Fibroblast of lung (primary cell): ENCODE measurements around the gene APBA1. TPM values are rescaled to one million over a fixed set of nuclear protein-coding genes. Genes with fewer than 3 reads are reported as not detected.

Experiments
- DNase-seq, 2 donors: peaks; one replicate each; pipeline versions ENCODE4 v3.0.0 to v3.0.0-alpha.2; 2010; ENCODE audit warnings: low read depth in 2 of 2
- H2AFZ ChIP-seq: 2 replicates; pipeline ENCODE4 v1.5.1; 2012; ENCODE audit warnings: low read length, control low read depth, inconsistent platforms
- H3K27ac ChIP-seq: 2 replicates; pipeline ENCODE4 v1.5.1; 2011; ENCODE audit warnings: low read length, control low read depth; ENCODE audit not compliant: insufficient read depth
- H3K27me3 ChIP-seq: 2 replicates; pipeline ENCODE4 v1.5.1; 2011; ENCODE audit warnings: mild to moderate bottlenecking, low read length; ENCODE audit not compliant: control insufficient read depth, insufficient read depth
- H3K36me3 ChIP-seq: 2 replicates; pipeline ENCODE4 v1.5.1; 2011; ENCODE audit warnings: low read length; ENCODE audit not compliant: control insufficient read depth, insufficient read depth
- H3K4me1 ChIP-seq: 2 replicates; pipeline ENCODE4 v1.5.1; 2011; ENCODE audit warnings: low read length; ENCODE audit not compliant: control insufficient read depth, insufficient read depth; ENCODE audit errors: extremely low read depth
- H3K4me2 ChIP-seq: 2 replicates; pipeline ENCODE4 v1.5.1; 2011; ENCODE audit warnings: low read length, control low read depth; ENCODE audit not compliant: insufficient read depth; ENCODE audit errors: extremely low read depth
- H3K4me3 ChIP-seq, 4 experiments: fragments of 200-600 bp in 1 of 4; sonication (generic) in 1 of 4; replicated peaks in 1 of 4; 2 replicates each; pipeline ENCODE4 v1.5.1; 2011 to 2016; ENCODE audit warnings: low read length in 4 of 4, low read depth in 3 of 4, mild to moderate bottlenecking in 3 of 4, control low read depth in 2 of 4, inconsistent platforms in 1 of 4, mixed read lengths in 1 of 4; ENCODE audit not compliant: insufficient read depth in 1 of 4; ENCODE audit errors: control extremely low read depth in 1 of 4
- H3K79me2 ChIP-seq: 2 replicates; pipeline ENCODE4 v1.5.1; 2012; ENCODE audit warnings: mild to moderate bottlenecking, low read length, inconsistent platforms; ENCODE audit not compliant: control insufficient read depth, insufficient read depth
- H3K9ac ChIP-seq: 2 replicates; pipeline ENCODE4 v1.5.1; 2011; ENCODE audit warnings: mild to moderate bottlenecking, low read length, control low read depth; ENCODE audit not compliant: insufficient read depth
- H3K9me3 ChIP-seq: 2 replicates; pipeline ENCODE4 v1.5.1; 2012; ENCODE audit warnings: low read depth, low read length; ENCODE audit not compliant: control insufficient read depth, insufficient read depth
- H4K20me1 ChIP-seq: 2 replicates; pipeline ENCODE4 v1.5.1; 2011; ENCODE audit warnings: low read length; ENCODE audit not compliant: control insufficient read depth, insufficient read depth; ENCODE audit errors: extremely low read depth
- CTCF ChIP-seq, 2 donors: IDR thresholded peaks in 1 of 2; conservative IDR thresholded peaks in 1 of 2; 1 replicate in 1 of 2; 2 replicates in 1 of 2; pipeline ENCODE4 v1.5.1; 2011 to 2012; ENCODE audit warnings: low read length in 2 of 2, control low read depth in 1 of 2, inconsistent platforms in 1 of 2, low read depth in 1 of 2, mild to moderate bottlenecking in 1 of 2
- EZH2 ChIP-seq: IDR thresholded peaks from 2 replicates; pipeline ENCODE4 v1.5.1; 2012; ENCODE audit warnings: low read length, control low read depth, mild to moderate bottlenecking; ENCODE audit errors: missing control alignments
- polyA plus RNA-seq, 2 donors: library from polyadenylated mRNA; depleted of rRNA in 1 of 2; stranded (reverse) in 1 of 2; unstranded in 1 of 2; fragments of >200 nt; gene quantifications; 2 replicates each; pipeline ENCODE4 v1.2.1, GENCODE V29; 2011 to 2012; ENCODE audit warnings: missing spikeins in 1 of 2
- total RNA-seq: library from RNA; depleted of rRNA; stranded (reverse); fragments of >200 nt; gene quantifications from 2 replicates; pipeline ENCODE4 v1.2.1, GENCODE V29; 2014

The APBA1 gene
- total and polyA plus RNA-seq, 2 donors (not counting 1 experiment from before 2014, with no cell fraction given) = 5.0 to 8.8 TPM

- H3K4me1 ChIP-seq = no peaks in the 10 kb centered on the region
- H4K20me1 ChIP-seq = no peaks in the 10 kb centered on the region
- H3K27ac ChIP-seq = no peak overlapping the region
- H2AFZ ChIP-seq = no peak overlapping the region
- H3K4me3 ChIP-seq = no peak overlapping the region
- no peak overlapping the region for H3K9ac ChIP-seq
- no peak for DNase-seq
- no peaks in the 10 kb centered on the region for H3K36me3 ChIP-seq
- H3K27me3 ChIP-seq = no peaks in the 10 kb centered on the region
- no peak for TF ChIP-seq CTCF (conservative IDR thresholded peaks at IDR 0.05 in 1 of 2, IDR thresholded peaks at IDR 0.05 in 1 of 2; ENCODE audit: low read depth in 1 of 2, low read length in 2 of 2)
- no peak overlapping the region for H3K4me2 ChIP-seq
- no peaks in the 10 kb centered on the region for H3K79me2 ChIP-seq
- H3K9me3 ChIP-seq = no peaks in the 10 kb centered on the region
These were observed 55.2 kb downstream of the APBA1 start for GRCh38 chr9:69617006-69617405.

GRCh38 chr9:69615880-69616279 lies 56.3 kb downstream of the APBA1 start:
- Histone ChIP-seq H3K4me1 (no peaks in the 10 kb centered on the region), H3K27ac (no peak overlapping the region), H3K4me3 (no peak overlapping the region), H3K27me3 (no peaks in the 10 kb centered on the region), H4K20me1 (no peaks in the 10 kb centered on the region), H3K9me3 (no peaks in the 10 kb centered on the region), H3K79me2 (no peaks in the 10 kb centered on the region), H3K9ac (no peak overlapping the region), H3K4me2 (no peak overlapping the region), H2AFZ (no peak overlapping the region), H3K36me3 (no peaks in the 10 kb centered on the region)
- DNase-seq = no peak
- TF ChIP-seq CTCF (conservative IDR thresholded peaks at IDR 0.05 in 1 of 2, IDR thresholded peaks at IDR 0.05 in 1 of 2; ENCODE audit: low read depth in 1 of 2, low read length in 2 of 2) = no peak
- TF ChIP-seq EZH2 = no peak

- Histone ChIP-seq H4K20me1 (no peaks in the 10 kb centered on the region), H3K27ac (no peak overlapping the region), H3K36me3 (no peaks in the 10 kb centered on the region), H3K79me2 (no peaks in the 10 kb centered on the region), H3K4me3 (no peak overlapping the region), H3K9ac (no peak overlapping the region), H2AFZ (no peak overlapping the region), H3K4me2 (no peak overlapping the region), H3K27me3 (no peaks in the 10 kb centered on the region), H3K9me3 (no peaks in the 10 kb centered on the region), H3K4me1 (no peaks in the 10 kb centered on the region)
- no peak for DNase-seq
- TF ChIP-seq EZH2 (no peak), CTCF (conservative IDR thresholded peaks at IDR 0.05 in 1 of 2, IDR thresholded peaks at IDR 0.05 in 1 of 2; ENCODE audit: low read depth in 1 of 2, low read length in 2 of 2) (no peak)
These were observed 61.0 kb downstream of the APBA1 start for GRCh38 chr9:69611221-69611620.
